ENCODE results near the gene TFEC.
"Not testable (repeated sequence)": the region's sequence is repeated elsewhere in the genome, so short reads cannot be mapped to it uniquely, and the experiment has no call there.

The TFEC gene

GRCh38 chr7:116024826-116025809 is 5.4 kb downstream of the TFEC start:
- no peak overlapping the region for H3K4me3 ChIP-seq (ENCODE audit: low read depth, low read length)
- TF ChIP-seq CTCF (conservative IDR thresholded peaks at IDR 0.05; ENCODE audit: low read depth, low read length), result no peak
- peak; percentile 89 for DNase-seq (ENCODE audit: low read depth)

GRCh38 chr7:116021237-116021636 is 9.3 kb downstream of the TFEC start:
- TF ChIP-seq CTCF (conservative IDR thresholded peaks at IDR 0.05; ENCODE audit: low read depth, low read length), result no peak
- peak; percentile 20 for DNase-seq (ENCODE audit: low read depth)

GRCh38 chr7:116018731-116019130 is 11.8 kb downstream of the TFEC start:
- no peak overlapping the region for H3K4me3 ChIP-seq (ENCODE audit: low read depth, low read length)
- DNase-seq (ENCODE audit: low read depth), result no peak
- no peak for TF ChIP-seq CTCF (conservative IDR thresholded peaks at IDR 0.05; ENCODE audit: low read depth, low read length)

More at GRCh38 chr7:116021237-116021636, 9.3 kb downstream of the TFEC start:
- no peak overlapping the region for H3K4me3 ChIP-seq (ENCODE audit: low read depth, low read length)

- no peak for TF ChIP-seq CTCF (conservative IDR thresholded peaks at IDR 0.05; ENCODE audit: low read depth, low read length)
- H3K4me3 ChIP-seq (ENCODE audit: low read depth, low read length), result no peak overlapping the region
- DNase-seq (ENCODE audit: low read depth), result no peak
Observed at GRCh38 chr7:116013675-116014074, 16.9 kb downstream of the TFEC start.

GRCh38 chr7:116011584-116011983 is 19.0 kb downstream of the TFEC start:
- no peak overlapping the region for H3K4me3 ChIP-seq (ENCODE audit: low read depth, low read length)
- no peak for TF ChIP-seq CTCF (conservative IDR thresholded peaks at IDR 0.05; ENCODE audit: low read depth, low read length)
- no peak for DNase-seq (ENCODE audit: low read depth)

GRCh38 chr7:116004762-116005161 is 25.8 kb downstream of the TFEC start:
- DNase-seq (ENCODE audit: low read depth); H3K4me3 ChIP-seq (ENCODE audit: low read depth, low read length): not testable (repeated sequence)

- DNase-seq (ENCODE audit: low read depth), result no peak
- TF ChIP-seq CTCF (conservative IDR thresholded peaks at IDR 0.05; ENCODE audit: low read depth, low read length), result no peak
- no peak overlapping the region for H3K4me3 ChIP-seq (ENCODE audit: low read depth, low read length)
Observed at GRCh38 chr7:115997221-115997620, 33.3 kb downstream of the TFEC start.

All from choroid plexus epithelial cell (primary cell).